IPS-18a (cell line): ENCODE data around the gene WDR4.

Experiments
- H3K27ac ChIP-seq: one replicate; pipeline ENCODE4 v1.5.1; 2013; ENCODE audit warnings: low read length
- H3K27me3 ChIP-seq: one replicate; pipeline ENCODE4 v1.6.1; 2013; ENCODE audit warnings: mild to moderate bottlenecking, low read length; ENCODE audit not compliant: control insufficient read depth, insufficient read depth
- H3K36me3 ChIP-seq: one replicate; pipeline ENCODE4 v1.6.1; 2013; ENCODE audit warnings: low read depth, low read length; ENCODE audit not compliant: control insufficient read depth
- H3K4me1 ChIP-seq: one replicate; pipeline ENCODE4 v1.6.1; 2013; ENCODE audit warnings: low read depth, low read length; ENCODE audit not compliant: control insufficient read depth
- H3K4me3 ChIP-seq: one replicate; pipeline ENCODE4 v1.5.1; 2013; ENCODE audit warnings: low read length
- H3K9ac ChIP-seq: one replicate; pipeline ENCODE4 v1.6.1; 2013; ENCODE audit warnings: mild to moderate bottlenecking, low read length, moderate library complexity
- H3K9me3 ChIP-seq: one replicate; pipeline ENCODE4 v1.6.1; 2013; ENCODE audit warnings: low read depth, low read length; ENCODE audit not compliant: control insufficient read depth

The WDR4 gene

DNA sequence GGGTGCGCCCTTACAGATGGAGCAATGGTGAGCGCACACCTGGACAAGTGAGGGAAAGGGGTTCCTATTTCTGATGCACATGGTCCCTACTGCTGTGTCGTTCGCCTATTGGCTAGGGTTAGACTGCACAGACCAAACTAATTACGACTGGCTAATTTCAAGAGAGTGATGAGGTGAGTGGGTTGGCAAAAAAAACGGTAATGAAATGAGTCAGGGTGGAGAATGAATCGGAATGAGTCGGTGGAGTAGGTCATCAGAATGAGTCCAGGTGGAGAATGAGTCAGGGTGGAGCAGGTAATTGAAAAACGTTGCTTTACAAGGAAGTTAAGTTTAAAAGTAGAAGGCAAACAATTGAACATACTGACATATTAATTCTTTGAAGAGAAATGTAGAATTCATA is 79.8 kb downstream of the WDR4 start:
- Histone ChIP-seq H3K9ac (no peak overlapping the region), H3K27ac (no peak overlapping the region), H3K9me3 (no peaks in the 10 kb centered on the region), H3K27me3 (no peaks in the 10 kb centered on the region), H3K4me1 (peaks cover 8% of the 10 kb centered on the region), H3K36me3 (no peaks in the 10 kb centered on the region), H3K4me3 (no peak overlapping the region)
